GDM1 (cell line): ENCODE results near the gene SKAP1.

Experiments
- DNase-seq: peaks from one replicate; lab custom pipeline; 2025; lab: John Stamatoyannopoulos, UW

The SKAP1 gene

DNA sequence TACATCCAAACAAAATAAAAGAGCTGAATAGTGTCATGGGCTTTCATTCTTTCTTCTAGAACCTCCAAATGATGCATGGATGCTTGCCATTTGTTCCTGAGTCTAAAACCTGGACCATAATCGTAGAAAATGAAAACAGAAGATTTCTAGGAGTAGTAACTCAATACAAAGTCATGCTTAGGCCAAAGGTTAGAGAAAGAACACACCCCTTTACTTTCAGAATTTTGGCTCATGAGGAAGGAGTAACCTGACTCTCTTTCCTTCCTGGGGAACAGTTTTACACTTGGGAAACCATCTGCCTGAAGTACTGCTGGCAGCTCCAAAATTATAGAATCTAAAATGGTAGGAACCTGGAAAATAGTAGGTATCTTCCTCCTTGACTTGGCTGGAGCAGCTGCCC, 185.2 kb downstream of the SKAP1 start:
- no peak for DNase-seq

DNA sequence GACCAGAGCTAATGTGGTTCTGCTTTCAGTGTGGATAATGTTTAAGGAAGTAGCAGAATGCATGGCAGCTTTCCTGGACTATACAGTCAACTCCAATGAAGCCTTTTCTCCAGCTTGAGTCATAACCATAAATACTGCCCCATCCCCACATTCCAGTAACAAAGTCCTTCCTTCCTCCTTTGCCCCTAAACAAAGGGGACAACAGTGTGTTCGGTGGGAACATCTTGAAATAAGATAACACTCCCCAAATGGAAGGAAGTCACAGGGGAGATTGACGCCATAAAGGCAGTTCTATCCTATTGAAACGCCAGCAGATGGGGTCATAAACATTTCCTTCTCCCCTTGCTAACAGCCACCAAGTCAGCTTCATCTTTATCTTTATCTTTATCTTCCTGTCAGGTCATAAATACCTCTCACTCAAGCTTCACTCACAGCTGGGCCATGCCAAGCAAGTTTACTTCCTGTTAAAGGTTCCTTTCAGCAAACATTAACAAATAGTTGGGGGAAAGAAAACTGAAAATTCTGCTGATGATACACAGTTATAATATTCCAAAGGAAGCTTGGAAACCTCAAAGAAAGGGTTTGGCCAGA, 185.8 kb downstream of the SKAP1 start:
- DNase-seq: no peak

DNA sequence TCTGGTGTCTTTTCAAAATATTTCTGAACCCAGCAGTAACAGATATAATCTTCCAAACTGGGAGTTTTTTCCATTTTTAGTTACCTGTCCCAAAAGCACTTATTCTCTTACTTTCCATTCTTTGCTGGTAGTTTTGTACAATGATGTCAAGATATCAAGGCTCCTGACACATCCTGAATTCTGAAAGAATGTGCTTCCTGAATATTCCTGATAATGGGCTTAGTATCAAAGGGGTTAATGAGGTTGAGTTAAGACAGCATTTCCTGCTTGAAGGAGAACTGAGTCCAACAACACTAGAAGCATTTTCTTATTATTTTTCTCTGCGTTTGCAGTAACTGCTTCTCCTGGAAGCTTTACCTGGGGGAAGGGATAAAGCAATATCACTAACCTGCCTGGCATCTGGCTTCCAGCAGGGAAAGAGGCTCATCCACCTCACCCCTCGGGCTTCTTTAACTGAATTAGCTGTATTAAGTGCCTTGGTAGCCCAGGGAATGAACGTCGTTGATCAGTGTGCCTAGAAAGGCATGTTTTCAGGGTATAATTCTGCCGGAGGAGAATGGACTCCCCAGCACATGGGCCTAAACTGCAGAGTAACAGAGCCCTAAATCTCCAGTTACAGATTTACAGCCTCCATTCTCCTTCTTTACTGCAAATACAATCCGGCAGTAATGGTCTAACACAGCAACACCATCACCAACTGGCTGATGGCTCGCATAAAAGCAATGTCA, 188.1 kb downstream of the SKAP1 start:
- DNase-seq: no peak

DNA sequence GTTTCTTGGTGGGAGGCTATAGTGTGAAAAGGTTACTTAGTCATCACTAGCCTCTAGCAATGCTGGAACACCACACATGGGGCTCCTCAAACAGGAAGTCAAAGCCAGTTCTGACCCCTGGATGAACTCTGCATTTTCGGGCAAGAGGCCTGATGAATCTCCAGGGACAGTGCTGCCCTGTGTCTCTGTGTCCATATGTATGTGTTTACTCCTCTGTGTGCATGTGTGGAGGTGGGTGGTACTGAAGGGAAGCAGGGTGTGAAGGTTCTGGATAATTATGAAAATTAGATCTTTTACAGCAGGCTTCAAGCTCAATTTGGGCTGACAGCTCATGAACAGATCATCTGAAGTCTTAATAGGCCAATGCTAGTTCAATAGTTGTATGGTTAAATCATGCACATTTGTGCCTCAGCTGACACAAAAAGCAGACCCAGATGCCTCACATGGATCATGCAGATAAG, 188.9 kb downstream of the SKAP1 start:
- no peak for DNase-seq

DNA sequence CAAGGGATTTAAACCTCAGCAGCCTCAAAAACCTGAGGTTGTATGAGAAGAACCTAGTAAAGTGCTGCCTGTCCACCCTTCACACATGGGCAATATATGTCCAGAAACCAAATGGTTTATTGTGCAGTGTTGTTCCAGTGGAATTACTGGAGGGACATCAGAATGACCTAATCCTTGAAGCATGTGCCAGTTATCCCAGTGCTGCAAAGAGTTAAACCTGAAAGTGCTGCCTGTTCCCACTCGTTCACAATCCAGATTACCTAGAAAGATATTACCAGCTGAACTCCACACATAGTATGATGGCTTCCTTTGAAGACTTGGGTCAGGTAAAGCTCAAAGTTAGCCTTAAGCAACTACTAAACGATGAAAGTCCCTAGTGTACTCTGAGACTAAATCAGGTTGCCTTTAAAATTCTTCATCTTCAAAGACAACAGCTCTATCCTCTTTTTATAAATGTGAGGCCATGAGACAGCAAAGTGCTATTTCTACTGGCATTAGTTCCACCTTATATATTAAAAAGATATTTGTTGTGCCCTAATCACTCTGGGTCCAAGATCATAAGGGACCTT, 189.4 kb downstream of the SKAP1 start:
- no peak for DNase-seq

DNA sequence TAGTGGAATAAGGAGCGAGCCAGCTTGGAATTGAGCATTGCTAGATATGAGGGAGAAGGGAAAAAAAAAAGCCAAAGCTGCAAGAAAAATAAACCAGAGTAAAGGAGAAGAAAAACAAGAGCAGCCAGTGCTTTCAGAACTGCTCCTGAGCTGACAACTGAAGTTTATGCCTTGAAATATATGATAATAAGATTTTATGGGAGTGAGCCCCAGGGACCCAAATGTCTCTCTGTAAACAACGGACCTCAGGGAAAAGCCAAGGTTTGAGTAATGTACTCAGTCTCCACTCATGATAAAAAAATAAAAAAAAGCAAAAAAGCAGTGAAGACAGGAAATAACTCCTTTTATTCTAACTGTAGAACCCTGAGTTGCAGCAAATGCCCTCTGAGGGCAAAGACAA, 189.9 kb downstream of the SKAP1 start:
- no peak for DNase-seq

DNA sequence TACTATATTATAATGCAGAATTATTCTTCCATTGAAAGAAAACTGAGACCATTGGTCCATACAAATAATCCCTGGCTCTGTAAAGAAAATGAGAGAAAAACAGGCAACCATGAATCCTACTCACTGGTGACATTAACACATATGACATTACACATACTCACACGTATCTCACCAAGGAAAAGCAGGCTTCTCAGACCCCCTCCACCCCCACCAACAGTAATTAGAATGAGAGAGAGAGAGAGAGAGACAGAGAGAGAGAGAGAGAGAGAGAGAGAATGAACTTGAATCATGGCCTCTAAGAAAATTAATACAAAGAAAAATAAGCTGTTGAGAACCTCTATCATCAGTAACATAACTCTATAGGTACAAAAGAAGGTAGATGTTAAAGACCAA, 190.4 kb downstream of the SKAP1 start:
- DNase-seq: no peak

DNA sequence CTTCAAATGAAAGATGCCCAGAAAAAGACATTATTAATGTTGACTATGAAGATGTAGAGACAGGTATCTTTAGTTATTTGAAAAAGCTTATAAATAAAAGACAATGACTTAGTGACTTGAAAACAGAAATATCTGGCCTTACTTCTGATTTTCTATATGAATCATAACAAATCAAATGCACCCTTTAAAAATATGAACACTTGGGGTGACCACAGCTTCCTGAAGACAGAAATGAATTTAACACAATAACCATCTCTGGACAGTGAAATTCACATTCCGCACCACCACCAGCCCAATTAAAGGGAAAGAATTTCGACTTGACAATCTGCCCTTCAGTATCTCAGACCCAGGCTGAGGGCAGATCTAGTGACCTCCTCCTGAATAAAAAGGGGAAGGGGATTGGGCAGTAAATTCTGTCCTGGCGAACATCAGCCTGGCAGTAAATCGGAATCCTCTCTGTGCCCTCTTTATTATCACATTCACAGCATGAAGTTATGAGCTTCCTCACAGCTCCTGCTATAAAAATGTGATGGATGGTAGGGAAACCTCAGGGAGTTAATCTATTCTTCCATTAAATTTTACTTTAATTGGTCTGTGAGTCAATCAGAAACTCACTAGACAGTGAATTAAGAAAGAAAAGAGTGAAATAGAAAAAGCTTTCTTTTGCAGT, 190.9 kb downstream of the SKAP1 start:
- no peak for DNase-seq

DNA sequence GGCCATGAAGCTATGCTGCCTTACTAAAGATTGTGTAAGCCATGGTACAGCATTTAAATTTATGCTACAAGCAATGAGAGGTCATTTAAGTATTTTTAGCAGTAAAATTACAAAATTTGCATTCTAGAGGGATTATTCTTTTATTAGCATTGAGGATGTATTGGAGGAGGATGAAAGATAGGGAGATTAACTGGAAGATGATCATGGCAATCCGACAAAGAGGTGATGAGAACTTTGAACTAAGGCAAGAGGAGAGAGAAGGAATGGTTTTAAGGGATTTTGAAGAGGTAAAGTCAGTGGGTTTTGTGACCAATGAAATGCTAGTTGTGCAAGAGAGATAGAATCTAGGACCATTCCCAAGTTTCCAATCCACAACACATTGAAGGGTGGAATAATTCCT, 192.6 kb downstream of the SKAP1 start:
- no peak for DNase-seq

DNA sequence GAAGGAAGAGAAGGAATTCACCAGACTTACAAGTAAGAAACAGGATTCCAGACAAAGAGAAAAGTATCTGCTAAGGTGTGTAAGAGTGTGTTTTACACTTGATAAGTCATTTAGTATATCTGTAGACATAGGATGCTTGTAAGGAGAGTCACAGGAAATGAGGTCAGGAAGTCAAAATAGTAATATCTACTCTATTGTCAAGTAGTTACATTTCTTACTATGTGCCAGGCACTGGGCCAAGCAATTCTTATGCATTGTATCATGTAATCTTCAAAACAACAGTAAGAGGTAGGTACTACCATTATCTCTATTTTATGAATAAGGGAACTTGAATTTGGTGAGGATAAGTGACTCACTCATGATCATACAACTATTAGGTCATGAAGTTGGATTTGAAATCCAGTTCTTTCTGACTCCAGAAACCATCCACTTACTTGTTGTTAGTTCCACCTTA, 193.3 kb downstream of the SKAP1 start:
- no peak for DNase-seq

DNA sequence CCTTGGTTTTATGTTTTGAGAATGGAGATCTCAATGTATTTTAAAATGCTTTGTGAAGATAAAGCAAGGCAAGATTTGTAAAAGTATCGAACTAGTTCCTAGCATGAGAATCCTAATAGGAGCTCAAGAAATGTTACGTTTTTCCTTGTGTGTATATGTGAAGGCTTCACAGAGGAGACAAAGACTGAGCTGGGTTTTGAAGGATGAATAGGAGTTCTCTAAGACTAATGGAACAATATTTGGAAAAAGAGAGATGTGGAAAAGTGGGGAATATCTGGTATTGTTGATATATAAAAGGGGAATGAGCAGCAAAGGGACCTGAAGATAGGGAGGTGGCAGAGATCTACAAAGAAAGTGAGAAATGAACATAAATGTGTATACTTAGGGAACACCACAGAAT, 195.1 kb downstream of the SKAP1 start:
- no peak for DNase-seq

DNA sequence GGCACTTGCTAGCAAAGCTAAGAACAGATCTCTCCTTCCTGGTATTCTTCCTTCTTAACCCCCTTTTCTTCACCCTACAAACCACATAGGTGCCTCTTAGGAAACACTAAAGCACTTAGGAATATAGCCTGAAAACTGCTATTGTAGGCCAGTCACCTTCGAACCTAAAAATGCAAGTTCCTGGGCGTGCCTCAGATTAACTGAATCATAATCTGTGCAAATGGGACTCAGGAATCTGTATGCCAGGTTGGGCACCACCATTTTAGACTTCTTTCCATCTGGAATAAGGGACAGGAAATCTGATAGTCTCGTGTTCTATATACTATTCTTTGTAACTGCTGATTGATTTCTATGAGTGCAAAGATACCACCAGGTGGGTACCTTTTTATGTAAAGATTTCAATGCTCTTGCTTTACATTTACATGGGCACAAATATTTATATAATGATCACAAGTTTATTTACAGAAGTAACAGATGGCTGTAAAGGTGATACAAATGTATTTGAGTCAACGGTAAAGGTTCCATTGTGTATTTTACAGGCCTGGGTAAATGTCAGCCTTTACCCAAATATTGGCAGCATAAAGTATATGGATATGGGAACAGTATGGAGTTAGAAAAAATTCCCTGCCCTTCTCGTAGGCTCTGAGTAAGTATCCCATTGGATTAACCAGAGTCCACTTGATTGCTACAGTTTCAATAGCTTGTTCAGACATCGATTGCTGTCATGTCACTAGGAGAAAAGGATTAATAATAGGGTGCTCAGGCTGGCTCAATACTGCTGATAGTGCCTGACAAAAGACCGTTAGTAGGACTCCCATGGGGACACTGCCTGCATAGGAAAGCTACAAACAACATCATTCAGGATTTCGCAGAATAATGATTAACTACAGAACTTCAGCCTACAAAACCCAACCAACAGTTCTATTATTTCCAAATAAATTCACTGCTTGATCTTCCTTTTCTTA, 197.7 kb downstream of the SKAP1 start:
- DNase-seq: no peak

DNA sequence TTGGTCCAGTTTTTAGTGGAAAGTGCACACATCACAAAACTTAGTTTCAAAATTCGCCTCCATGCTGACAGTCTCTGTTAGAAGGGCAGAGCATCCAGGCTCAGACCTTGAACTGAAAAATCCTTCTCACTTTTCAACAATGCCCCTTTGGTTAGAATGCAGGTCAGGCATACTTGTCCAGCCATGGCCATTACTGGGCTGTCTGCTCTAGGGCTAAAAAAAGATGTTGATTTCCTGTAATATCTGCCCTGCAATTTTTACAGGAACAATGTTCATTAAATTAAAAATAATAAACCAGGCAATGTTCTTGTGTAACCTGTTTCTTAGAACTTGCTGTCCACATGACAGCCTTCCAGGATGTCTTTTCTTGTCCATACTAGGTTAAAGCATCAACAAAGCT, 200.1 kb downstream of the SKAP1 start:
- no peak for DNase-seq

DNA sequence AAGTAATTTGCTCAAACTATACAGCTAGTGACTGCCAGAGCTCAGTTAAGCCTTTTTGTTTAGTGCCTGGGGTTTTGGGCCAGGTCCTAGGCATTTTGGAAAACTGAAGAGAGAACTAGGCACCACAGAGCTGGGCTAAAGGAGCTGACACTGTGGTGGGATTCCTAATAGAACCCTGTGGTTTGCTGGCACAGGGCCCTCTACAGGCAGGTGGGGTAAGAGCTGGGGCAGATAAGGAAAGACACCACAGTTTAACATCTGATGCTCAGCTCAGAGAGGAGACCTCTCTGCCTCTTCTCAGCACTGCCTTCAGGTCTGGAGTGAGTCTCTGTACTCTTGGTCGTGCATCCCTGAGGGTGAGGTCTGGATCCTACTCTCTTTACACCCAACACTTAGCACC, 201.3 kb downstream of the SKAP1 start:
- DNase-seq: no peak

DNA sequence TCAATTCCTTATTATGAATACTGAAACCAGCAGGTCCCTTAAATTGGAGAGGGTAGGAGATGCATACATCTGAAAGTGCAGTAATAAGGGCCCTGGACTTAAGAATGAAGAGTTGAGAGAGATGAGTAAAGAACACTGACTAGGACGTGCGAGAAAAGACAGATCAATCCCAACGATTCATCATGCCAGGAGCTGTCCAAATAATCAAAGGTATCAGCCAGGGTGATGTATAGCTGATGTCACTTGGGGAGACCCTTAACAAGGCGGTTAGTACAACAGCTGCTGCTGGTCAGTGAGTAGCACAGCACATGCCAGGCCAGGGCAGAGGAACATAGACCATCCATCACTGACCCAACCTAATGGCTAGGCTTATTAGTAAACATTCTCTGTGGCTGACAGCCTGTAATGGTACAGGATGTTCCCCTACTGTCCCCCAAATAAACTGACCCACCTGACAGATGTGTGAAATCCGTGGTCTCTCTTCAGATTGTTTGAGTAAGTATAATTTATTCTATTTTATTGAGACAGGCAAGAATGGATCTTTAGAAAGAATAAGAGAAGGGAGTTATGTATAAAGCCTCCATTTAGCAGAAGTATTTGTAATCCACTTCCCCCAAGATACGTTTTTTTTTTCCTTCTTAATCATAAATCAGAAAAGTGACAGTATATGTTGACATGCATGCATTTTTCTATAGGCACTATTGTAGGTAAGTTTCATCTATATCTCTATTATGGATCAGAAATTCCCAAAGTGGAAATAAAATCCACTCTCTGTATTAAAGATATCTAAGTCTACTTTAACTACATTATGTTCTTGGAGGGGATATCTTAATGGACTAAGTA, 204.1 kb downstream of the SKAP1 start:
- DNase-seq: no peak

DNA sequence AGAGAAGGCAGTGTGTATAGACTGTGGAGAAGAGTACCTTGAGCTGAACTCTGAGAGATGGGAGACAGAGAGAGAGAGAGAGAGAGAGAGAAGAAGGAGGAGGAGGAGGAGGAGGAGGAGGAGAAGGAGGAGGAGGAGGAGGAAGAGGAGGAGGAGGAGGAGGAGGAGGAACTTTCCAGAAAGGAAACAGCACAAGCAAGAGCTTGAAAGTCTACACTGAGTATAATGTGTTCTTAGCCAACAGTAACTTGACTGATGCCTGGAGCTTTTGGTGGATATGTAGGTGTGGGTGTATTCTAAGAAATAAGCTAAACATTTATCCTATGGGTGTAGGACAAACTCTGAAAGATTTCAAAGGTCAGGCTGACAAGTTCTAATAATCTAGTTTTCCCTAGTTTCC, 206.1 kb downstream of the SKAP1 start:
- DNase-seq: no peak

DNA sequence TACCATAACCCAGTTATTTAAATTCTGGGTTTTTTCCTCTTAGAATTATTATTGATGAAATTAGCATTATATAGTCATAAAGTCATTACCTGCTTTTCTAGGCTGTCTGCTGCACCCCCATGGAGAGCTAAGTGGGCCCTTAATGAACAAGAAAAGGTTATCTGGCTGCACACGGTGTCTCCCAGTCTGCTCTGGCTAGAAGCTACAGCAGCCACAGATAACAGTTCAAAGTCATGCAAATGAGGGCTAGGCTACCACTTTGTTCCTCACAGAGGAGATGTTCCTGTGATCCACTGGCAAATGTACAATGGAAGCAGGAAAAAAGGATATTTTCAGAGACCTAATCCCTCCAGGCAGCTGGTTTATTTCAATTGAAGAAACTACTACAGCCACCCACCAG, 210.4 kb downstream of the SKAP1 start:
- no peak for DNase-seq

DNA sequence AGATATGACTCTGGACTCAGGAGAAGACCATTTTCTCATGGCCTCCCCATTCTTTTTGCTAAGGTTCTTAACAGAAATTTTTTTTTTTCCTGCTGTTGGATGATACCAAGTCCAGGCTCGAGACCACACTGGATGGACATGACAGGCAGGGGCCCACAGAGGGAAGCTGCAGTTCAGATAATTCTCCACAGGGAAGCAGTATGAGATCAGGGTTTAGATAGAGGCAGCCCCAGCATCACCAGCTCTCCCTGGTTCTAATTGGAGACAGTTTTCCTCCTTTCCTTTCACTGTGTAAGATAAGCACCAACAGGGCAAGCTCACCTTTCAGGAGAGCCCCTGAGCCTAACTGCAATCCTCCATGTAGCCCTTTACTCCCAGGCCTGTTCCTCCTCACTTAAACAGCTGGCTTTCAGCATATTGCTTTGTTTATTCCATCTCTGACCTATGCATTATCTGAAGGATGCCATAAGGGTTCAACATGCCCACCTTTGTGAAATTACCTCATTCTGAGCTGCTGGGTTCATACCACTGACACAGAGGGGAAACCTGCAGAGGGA, 214.4 kb downstream of the SKAP1 start:
- peak; percentile 5 for DNase-seq

DNA sequence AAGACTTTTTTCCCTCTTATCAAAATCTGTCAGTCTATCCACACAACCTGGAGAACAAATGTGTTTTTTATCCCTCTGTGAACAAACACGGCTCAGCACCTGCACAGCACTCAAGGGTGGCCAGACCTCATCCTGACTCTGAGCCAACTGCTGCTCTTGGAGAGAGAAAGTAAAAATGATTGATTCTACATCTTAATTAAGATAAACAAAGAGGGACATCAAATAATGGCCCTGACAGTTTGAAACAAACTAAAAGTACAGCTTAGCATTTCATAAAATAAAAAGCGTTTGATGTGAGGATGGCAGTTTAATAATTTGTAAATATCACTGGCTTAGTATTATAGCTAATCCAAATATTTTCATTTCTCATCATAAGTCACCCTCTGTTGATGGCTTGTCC, 216.2 kb downstream of the SKAP1 start:
- no peak for DNase-seq

DNA sequence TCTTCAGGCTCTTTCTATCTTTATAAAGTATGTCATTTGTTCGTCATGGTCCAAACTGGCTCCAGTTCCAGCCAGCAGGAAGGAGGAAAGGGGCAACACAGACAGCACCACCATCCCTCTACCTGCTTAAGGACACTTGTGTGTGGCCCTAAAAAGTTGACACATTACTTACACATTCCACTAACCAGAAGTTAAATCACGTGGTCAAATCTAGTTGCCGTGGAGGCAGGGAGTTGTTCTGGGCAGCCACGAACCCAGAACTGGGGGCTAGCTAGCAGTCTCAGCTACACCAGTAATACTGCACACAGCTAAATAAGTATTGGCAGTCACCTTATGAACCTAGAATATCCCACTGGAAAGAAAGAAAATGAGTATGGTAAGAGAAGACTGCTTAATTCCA, 218.2 kb downstream of the SKAP1 start:
- no peak for DNase-seq

DNA sequence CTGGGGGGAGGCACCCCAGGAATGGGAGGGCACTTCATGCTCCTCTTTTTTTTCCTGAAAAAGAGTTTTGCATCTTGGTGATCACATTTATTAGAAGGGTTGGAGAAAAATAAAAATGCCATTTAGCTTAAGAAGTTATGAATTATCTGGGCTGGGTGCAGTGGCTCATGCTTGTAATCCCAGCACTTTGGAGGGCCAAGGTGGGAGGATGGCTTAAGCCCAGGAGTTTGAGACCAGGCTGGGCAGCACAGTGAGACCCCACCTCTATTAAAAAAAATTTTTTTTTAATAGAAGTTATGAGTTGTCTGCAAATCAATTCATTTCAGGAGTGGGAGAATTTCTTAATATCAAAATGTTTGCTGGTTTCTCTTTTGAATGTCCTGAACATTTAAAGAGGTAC, 219.0 kb downstream of the SKAP1 start:
- no peak for DNase-seq
